GM12873 (cell line): ENCODE results near the gene SNX33.

Source experiments
- TF ChIP-seq, protein P1 (sequence below): IDR thresholded peaks from 2 replicates; pipeline ENCODE4 v1.5.1; 2012; ENCODE audit warnings: low read depth, mild to moderate bottlenecking, moderate library complexity, low read length, control low read depth; ENCODE audit not compliant: insufficient read depth; ENCODE audit errors: missing control alignments

SNX33 gene

DNA sequence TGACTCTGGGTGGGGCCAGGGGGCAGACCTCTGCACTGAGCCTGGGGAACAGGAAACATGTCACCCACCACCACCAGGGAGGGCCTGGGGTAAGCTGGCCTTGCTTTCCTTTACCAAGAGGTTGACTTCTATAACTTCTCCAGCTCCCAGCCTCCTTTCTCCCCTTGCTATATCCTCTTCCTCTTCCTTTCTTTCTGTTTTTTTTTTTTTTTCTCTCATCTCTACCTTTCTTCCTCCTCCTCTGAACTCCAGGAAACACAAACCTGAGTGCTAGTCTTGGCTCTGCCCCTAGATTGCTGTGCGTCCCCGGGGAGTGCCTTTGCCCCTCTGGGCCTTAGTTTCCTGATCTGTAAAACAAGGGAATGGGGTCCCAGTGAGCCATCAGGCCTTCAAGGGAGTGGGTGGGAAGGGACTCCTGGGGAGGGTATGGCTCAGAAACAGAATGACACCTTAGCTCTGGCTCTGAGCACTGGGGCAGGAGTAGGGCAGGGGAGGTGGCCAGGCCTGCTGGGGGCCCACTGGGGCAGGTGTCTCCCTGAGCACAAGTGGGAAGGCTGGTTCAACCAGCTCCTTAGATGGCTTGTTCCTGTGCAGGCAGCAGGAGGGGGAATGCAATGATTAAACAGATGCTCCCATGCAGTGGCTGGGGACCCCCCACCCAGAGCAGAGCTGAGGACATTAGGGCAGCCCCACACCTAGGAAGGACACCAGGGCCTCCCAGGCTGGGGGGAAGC lies 4.3 kb downstream of the SNX33 start:
- TF ChIP-seq, protein P1, sequence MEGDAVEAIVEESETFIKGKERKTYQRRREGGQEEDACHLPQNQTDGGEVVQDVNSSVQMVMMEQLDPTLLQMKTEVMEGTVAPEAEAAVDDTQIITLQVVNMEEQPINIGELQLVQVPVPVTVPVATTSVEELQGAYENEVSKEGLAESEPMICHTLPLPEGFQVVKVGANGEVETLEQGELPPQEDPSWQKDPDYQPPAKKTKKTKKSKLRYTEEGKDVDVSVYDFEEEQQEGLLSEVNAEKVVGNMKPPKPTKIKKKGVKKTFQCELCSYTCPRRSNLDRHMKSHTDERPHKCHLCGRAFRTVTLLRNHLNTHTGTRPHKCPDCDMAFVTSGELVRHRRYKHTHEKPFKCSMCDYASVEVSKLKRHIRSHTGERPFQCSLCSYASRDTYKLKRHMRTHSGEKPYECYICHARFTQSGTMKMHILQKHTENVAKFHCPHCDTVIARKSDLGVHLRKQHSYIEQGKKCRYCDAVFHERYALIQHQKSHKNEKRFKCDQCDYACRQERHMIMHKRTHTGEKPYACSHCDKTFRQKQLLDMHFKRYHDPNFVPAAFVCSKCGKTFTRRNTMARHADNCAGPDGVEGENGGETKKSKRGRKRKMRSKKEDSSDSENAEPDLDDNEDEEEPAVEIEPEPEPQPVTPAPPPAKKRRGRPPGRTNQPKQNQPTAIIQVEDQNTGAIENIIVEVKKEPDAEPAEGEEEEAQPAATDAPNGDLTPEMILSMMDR: no peak

DNA sequence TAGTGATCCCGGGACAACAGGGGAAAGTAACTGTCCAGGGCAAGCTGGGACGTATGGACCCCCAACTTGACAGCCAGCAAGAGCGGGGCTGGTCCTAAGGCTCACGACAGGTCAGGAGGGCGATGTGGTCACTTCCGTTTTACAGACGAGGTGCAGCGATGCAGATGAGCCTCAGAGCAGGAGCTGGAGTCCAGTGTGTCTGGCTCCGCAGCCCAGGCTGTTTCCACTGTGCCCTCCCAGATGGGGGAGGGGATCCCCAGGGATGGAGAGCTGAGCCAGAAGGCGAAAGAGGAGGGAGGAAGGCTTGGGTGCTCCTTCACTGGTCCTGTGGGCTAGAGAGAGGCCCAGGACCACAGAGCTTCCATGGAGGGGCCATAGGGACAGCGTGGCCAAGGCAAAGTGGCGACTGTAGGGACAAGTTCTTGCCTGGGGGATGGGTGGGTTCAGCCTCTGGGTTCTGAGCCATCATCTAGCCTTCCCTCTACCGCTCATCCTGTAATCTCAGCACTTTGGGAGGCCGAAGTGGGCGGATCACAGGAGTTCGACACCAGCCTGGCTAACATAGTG lies 5.7 kb downstream of the SNX33 start:
- TF ChIP-seq, protein P1: no peak

DNA sequence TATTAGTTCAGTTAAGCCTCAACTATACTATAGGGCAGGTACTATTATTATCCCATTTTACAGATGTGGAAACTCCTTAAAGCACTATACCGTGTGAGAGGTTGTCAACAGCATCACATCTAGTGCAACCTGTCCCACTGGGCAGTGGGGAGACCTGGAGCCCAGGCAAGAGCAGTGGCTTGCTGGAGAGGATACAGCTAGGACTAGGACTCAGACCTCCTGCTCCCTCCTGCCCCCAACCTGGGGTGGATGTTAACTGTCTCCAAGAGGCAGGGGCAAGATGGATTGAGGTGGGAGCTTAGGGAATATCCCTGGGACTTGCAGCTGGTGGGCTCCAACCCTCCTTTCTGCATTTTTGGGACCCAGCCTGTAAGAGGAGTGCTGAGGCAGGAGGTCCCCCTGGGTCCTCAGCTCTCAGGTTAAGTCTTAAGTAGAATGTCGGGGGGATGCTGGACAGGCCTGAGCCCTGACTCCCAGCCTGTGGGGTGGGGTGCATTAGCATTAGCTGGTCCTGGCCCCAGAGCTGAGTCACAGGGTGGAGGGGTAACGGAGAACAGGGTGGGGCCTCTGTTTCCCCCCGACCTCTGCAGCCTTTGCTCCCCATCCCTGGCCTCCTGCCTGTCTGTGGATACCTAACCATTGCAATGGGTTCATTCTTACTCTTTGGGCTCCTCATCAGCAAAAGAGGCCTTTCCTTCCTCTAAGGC lies 6.6 kb downstream of the SNX33 start:
- TF ChIP-seq, protein P1: no peak

DNA sequence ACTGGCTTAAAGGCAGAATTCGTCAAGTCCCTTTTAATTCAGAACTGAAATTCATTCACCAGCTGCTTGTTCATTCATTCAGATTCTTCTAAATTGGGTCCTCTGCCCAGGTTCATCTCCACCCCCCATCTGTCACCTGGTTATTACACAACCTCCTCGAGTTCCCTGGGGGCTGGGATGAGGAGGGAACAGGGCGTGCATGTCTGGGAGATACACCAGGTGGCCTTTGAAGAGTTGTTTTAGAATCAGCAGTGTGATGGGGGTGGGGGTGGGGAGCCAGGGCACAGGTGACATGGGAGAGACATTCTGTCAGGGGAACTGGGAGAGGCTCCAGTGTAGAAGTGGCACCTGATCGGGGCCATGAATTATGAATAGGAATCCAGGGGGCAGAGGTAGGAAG lies 8.2 kb downstream of the SNX33 start:
- TF ChIP-seq, protein P1: no peak

DNA sequence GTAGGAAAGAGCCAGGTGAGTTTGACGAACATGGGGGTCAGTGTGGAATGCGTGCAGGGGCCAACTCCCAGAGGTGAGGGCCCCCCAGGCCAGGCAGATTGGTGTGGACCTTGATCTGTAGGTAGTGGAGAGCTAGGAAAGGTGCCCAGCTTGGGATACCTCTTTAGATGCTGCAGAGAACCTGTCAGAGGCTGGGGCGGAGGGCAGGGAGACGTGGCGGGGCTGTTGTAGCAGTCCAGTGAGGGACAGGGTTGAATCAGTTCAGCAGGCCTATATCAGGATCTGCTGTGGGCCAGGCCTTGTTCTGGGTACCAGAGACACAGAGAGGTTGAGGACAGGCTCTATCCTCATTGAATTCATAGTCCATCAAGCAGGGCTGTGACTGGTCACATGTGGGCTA lies 8.6 kb downstream of the SNX33 start:
- TF ChIP-seq, protein P1: no peak

DNA sequence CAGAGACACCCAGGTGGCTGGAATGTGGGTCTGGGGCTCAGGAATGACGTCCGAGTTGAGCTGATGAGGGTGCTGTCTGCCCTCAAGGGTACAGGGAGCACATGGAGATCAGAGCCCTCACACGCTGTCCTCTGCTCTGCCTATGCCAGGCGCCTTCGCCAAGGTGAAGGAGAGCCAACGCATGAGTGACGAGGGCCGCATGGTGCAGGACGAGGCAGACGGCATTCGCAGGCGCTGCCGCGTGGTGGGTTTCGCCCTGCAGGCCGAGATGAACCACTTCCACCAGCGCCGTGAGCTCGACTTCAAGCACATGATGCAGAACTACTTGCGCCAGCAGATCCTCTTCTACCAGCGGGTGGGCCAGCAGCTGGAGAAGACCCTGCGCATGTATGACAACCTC lies 9.1 kb downstream of the SNX33 start:
- TF ChIP-seq, protein P1: no peak

DNA sequence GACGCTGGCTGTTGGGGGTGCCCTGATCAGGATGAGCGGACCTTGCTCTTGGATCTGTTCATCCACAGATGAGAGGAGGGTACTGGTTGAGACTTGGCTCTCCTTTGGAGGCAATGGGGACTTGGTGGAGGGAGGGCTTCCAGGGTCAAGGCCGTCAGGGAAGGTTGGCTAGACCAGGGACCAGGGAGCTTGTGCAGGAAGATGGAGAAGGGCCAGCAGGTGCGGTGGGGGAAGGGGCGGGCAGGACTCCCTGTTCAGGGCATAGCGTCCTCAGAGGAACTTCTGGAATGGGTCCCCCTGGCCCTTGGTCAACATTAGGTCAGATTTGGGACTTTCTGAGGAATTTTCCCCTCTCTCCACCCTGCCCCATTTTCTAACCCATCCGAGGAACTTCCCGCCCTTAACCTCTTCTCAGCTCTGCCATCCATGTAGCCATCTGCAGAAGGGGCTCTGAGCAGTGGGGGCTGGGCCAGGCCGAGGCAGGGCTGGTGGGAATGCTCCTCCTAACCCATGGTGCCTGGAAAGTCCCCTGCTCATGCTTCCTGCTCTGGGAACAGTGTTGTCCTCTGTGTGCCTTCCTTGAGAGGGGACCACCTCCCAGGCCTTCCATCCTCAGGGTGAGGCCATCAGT lies 11.5 kb downstream of the SNX33 start:
- TF ChIP-seq, protein P1: no peak
